D721Med (cell line): ENCODE results near the gene MYCBP2.
"Not testable (repeated sequence)": the region's sequence is repeated elsewhere in the genome, so short reads cannot be mapped to it uniquely, and the experiment has no call there.

Experiments used
- DNase-seq: peaks from one replicate; pipeline ENCODE4 v3.0.0; 2011; ENCODE audit warnings: low spot score; ENCODE audit not compliant: insufficient read length
- FAIRE-seq: peaks from 2 replicates; lab custom pipeline; 2011; peaks lifted over from hg19 to GRCh38; lab: Jason Lieb, UNC
- CTCF ChIP-seq: IDR thresholded peaks from 2 replicates; pipeline ENCODE4 v1.5.1; 2012; ENCODE audit warnings: mild to moderate bottlenecking, control low read depth; ENCODE audit not compliant: insufficient read depth; ENCODE audit errors: missing control alignments

Gene MYCBP2

GRCh38 chr13:77219401-77219800 lies 107.5 kb downstream of the MYCBP2 start:
- FAIRE-seq (no peak), DNase-seq (no peak)
- no peak for TF ChIP-seq CTCF

- DNase-seq (no peak), FAIRE-seq (no peak)
- TF ChIP-seq CTCF: no peak
These were observed 108.6 kb downstream of the MYCBP2 start for GRCh38 chr13:77218274-77218673.

- TF ChIP-seq CTCF: no peak
- DNase-seq (no peak), FAIRE-seq (no peak)
These were observed 111.4 kb downstream of the MYCBP2 start for GRCh38 chr13:77215543-77215942.

- TF ChIP-seq CTCF: no peak
- FAIRE-seq (no peak), DNase-seq (no peak)
These were observed 113.2 kb downstream of the MYCBP2 start for GRCh38 chr13:77213644-77214043.

GRCh38 chr13:77207943-77208342 lies 119.0 kb downstream of the MYCBP2 start:
- DNase-seq (no peak), FAIRE-seq (no peak)
- no peak for TF ChIP-seq CTCF

GRCh38 chr13:77198995-77199394 lies 127.9 kb downstream of the MYCBP2 start:
- FAIRE-seq: not testable (repeated sequence)

GRCh38 chr13:77196052-77196618 lies 130.8 kb downstream of the MYCBP2 start:
- TF ChIP-seq CTCF: no peak
- DNase-seq (no peak), FAIRE-seq (no peak)

More at GRCh38 chr13:77198995-77199394, 127.9 kb downstream of the MYCBP2 start:
- DNase-seq: not testable (repeated sequence)
